K562 (cell line): ENCODE results near the gene CDC5L. TPM values are rescaled to one million over a fixed set of nuclear protein-coding genes. Genes with fewer than 3 reads are reported as not detected.

Experiments used
- ATAC-seq: fragments of 200-7000 bp; cut with Tn5 transposase; 3 replicates; pipeline ENCODE4 v1.9.1; 2020; ENCODE audit warnings: moderate library complexity
- BruUV-seq: library from RNA; stranded (reverse); fragments of 400-500 nt; replicated peaks from 2 replicates; lab custom pipeline; 2021; lab: Mats Ljungman, UMichigan
- CTCF ChIA-PET: fragments of 300-600 bp; formaldehyde crosslinking; extraction: SDS; loops from one replicate; lab custom pipeline; 2021; ENCODE audit warnings: low intra/inter-chr PET ratio; lab: Yijun Ruan, JAX
- POLR2A ChIA-PET: fragments of 300-600, 350-650 bp; sonication (Branson Sonifier 250); formaldehyde crosslinking; extraction: SDS; loops from one replicate; lab custom pipeline; 2021; ENCODE audit warnings: antibody characterized with exemption, inconsistent platforms; lab: Yijun Ruan, JAX
- DNase-seq, 4 experiments: peaks; one replicate each; pipeline versions ENCODE4 v3.0.0 to v3.0.0-alpha.2; 2011 to 2018; ENCODE audit warnings: low spot score in 3 of 4, mixed read lengths in 3 of 4; ENCODE audit errors: extremely low read depth in 1 of 4
- FAIRE-seq: peaks from 2 replicates; lab custom pipeline; 2011; peaks lifted over from hg19 to GRCh38; lab: Jason Lieb, UNC
- H2AFZ ChIP-seq: 2 replicates; pipeline ENCODE4 v1.6.0; 2011; ENCODE audit warnings: low read depth, low read length, control low read depth, inconsistent platforms
- H3K27ac ChIP-seq: fragments of 200-600 bp; 3 replicates; pipeline ENCODE4 v1.8.0; 2011; ENCODE audit warnings: low read depth, mild to moderate bottlenecking, control low read depth, inconsistent platforms, low read length, moderate library complexity, mixed read lengths; ENCODE audit errors: extremely low read depth
- H3K27me3 ChIP-seq, 2 experiments: fragments of 300-600 bp in 1 of 2; 2 replicates in 1 of 2; 3 replicates in 1 of 2; pipeline versions ENCODE4 v1.6.0 to v1.8.0; 2011; ENCODE audit warnings: inconsistent platforms in 2 of 2, low read length in 2 of 2, mild to moderate bottlenecking in 1 of 2, mixed read lengths in 1 of 2, moderate library complexity in 1 of 2; ENCODE audit not compliant: control insufficient read depth in 2 of 2, insufficient read depth in 2 of 2
- H3K36me3 ChIP-seq: fragments of 300-600 bp; 3 replicates; pipeline ENCODE4 v1.8.0; 2011; ENCODE audit warnings: mild to moderate bottlenecking, low read length, inconsistent platforms; ENCODE audit not compliant: control insufficient read depth, insufficient read depth
- H3K4me1 ChIP-seq, 2 experiments: fragments of 200-600 bp in 1 of 2; replicated peaks in 1 of 2; 2 replicates in 1 of 2; 3 replicates in 1 of 2; pipeline versions ENCODE4 v1.5.1 to v1.8.0; 2011; ENCODE audit warnings: inconsistent platforms in 2 of 2, low read length in 2 of 2, mild to moderate bottlenecking in 1 of 2, mixed read lengths in 1 of 2, moderate library complexity in 1 of 2; ENCODE audit not compliant: control insufficient read depth in 2 of 2, insufficient read depth in 2 of 2
- H3K4me2 ChIP-seq: 2 replicates; pipeline ENCODE4 v1.6.1; 2011; ENCODE audit warnings: low read length, control low read depth, inconsistent platforms, mixed read lengths; ENCODE audit not compliant: insufficient read depth
- H3K4me3 ChIP-seq: fragments of 200-600 bp; sonication (generic), shearing (Covaris generic); 2 replicates; pipeline ENCODE4 v1.5.1; 2016; ENCODE audit warnings: control low read depth, inconsistent platforms
- H3K79me2 ChIP-seq: fragments of 200-600 bp; 3 replicates; pipeline ENCODE4 v1.8.0; 2011; ENCODE audit warnings: low read length, inconsistent platforms; ENCODE audit not compliant: control insufficient read depth, insufficient read depth
- H3K9ac ChIP-seq, 2 experiments: 2 replicates each; pipeline versions ENCODE4 v1.6.0 to v1.6.1; 2011; ENCODE audit warnings: low read depth in 2 of 2, low read length in 2 of 2, control low read depth in 1 of 2, inconsistent platforms in 1 of 2, mild to moderate bottlenecking in 1 of 2, mixed read lengths in 1 of 2; ENCODE audit not compliant: insufficient read depth in 1 of 2
- H3K9me1 ChIP-seq: one replicate; pipeline ENCODE4 v1.6.0; 2011; ENCODE audit warnings: inconsistent platforms, mild to moderate bottlenecking, low read length, moderate library complexity; ENCODE audit not compliant: control insufficient read depth, insufficient read depth
- H3K9me3 ChIP-seq: replicated peaks from 2 replicates; pipeline ENCODE4 v1.5.1; 2011; ENCODE audit warnings: low read depth, low read length, inconsistent platforms; ENCODE audit not compliant: control insufficient read depth, insufficient read depth
- H4K20me1 ChIP-seq: replicated peaks from 2 replicates; pipeline ENCODE4 v1.6.1; 2011; ENCODE audit warnings: low read length, inconsistent platforms, mixed read lengths; ENCODE audit not compliant: control insufficient read depth, insufficient read depth
- BACH1 ChIP-seq: fragments of 200-800 bp; sonication (Bioruptor generic); IDR thresholded peaks from 2 replicates; pipeline ENCODE4 v1.6.1; 2016; ENCODE audit warnings: missing genetic modification characterization, missing compliant biosample characterization
- FOXK1 ChIP-seq: sonication (generic); formaldehyde crosslinking; IDR thresholded peaks from 2 replicates; pipeline ENCODE4 v1.8.0; 2022; ENCODE audit warnings: missing genetic modification reagents, mild to moderate bottlenecking, borderline replicate concordance
- HIVEP1 ChIP-seq: fragments of 250-450 bp; sonication (Bioruptor Pico); IDR thresholded peaks from 2 replicates; pipeline ENCODE4 v1.4.0; 2020; ENCODE audit warnings: mild to moderate bottlenecking
- JUNB ChIP-seq: fragments of 450-650 bp; formaldehyde crosslinking; conservative IDR thresholded peaks from 2 replicates; pipeline ENCODE4 v1.4.0; 2020; ENCODE audit warnings: mild to moderate bottlenecking
- KLF10 ChIP-seq: fragments of 250-450 bp; sonication (Bioruptor Pico); IDR thresholded peaks from 2 replicates; pipeline ENCODE4 v1.6.1; 2021; ENCODE audit warnings: matching md5 sums
- MBD2 ChIP-seq: sonication (generic); IDR thresholded peaks from 2 replicates; pipeline ENCODE4 v1.6.1; 2016; ENCODE audit warnings: low read depth, borderline replicate concordance
- PHF8 ChIP-seq: fragments of 200-600 bp; sonication (generic); IDR thresholded peaks from 2 replicates; pipeline ENCODE4 v1.6.1; 2012; ENCODE audit warnings: mixed run types, mild to moderate bottlenecking, inconsistent platforms, low read length, moderate library complexity, borderline replicate concordance
- ZNF583 ChIP-seq: fragments of 250-450 bp; sonication (Bioruptor Pico); IDR thresholded peaks from 2 replicates; pipeline ENCODE4 v1.4.0; 2020
- WGBS: fragments of 100-300 bp; shearing (Covaris generic); methylation state at CpG from one replicate; pipeline ENCODE4 v1.1.6; 2016; ENCODE audit warnings: low coverage, mixed read lengths; ENCODE audit not compliant: insufficient coverage; ENCODE audit errors: missing lambda C conversion rate; 5-methylcytosine and 5-hydroxymethylcytosine counted together
- in situ Hi-C: fragments of 300-500 bp; cut with MboI; formaldehyde crosslinking; loops from 4 replicates; pipeline ENCODE4 v1.15.0; 2018; ENCODE audit warnings: inconsistent platforms, mixed read lengths
- intact Hi-C: fragments of 100-400 bp; cut with micrococcal nuclease; formaldehyde crosslinking; loops from 2 replicates; pipeline ENCODE4 v1.14.2; 2022
- polyA plus RNA-seq, 8 experiments: library from polyadenylated mRNA; depleted of rRNA in 4 of 8; stranded (reverse) in 5 of 8; unstranded in 3 of 8; fragments of >200 nt; fragmentation: Nextera tagmentation in 2 of 8; fragmentation: Illumina TruSeq in 1 of 8; extraction: Ambion mirVana in 2 of 8; extraction: Trizol in 1 of 8; gene quantifications; 2 replicates each; pipeline versions ENCODE4 v1.2.1 to v1.2.3, GENCODE V29; 2011 to 2014; ENCODE audit warnings: inconsistent platforms in 1 of 8, missing spikeins in 1 of 8
- total RNA-seq, 7 experiments: library from RNA; depleted of rRNA in 6 of 7; stranded (reverse); fragments of >200 nt in 6 of 7; fragmentation: Illumina TruSeq in 2 of 7; extraction: Trizol in 2 of 7; gene quantifications; 2 replicates each; pipeline versions ENCODE4 v1.2.1 to v1.2.3, GENCODE V29; 2011 to 2021; ENCODE audit warnings: low replicate concordance in 1 of 7

The CDC5L gene
- total and polyA plus RNA-seq, 9 of the 15 experiments (the other 6 are each of a cell fraction or from before 2014, with no cell fraction given), result 22.3 to 44.2 (median 30.8) TPM

- 0 out of 2 replicates have a peak, but pooled peaks cover 2% of the 10 kb centered on the region for H4K20me1 ChIP-seq
- intact Hi-C loops (no loop called here), in situ Hi-C loops (no loop called here)
- no peak overlapping the region for H2AFZ ChIP-seq
- DNase-seq, result no peak
- no peaks in the 10 kb centered on the region for H3K36me3 ChIP-seq
- H3K4me2 ChIP-seq, result no peak overlapping the region
- ATAC-seq, result no peak
- no TSS peak for BruUV-seq
- no peak for TF ChIP-seq BACH1 (tag)
- no peak for TF ChIP-seq PHF8
- no peak for TF ChIP-seq JUNB (CRISPR knock-in tag)
- TF ChIP-seq MBD2, result no peak
- no peak for TF ChIP-seq ZNF583
- no peak for TF ChIP-seq FOXK1 (CRISPR knock-in tag)
- no peak for TF ChIP-seq HIVEP1 (CRISPR knock-in tag)
- no peak for TF ChIP-seq KLF10
- H3K79me2 ChIP-seq, result no peaks in the 10 kb centered on the region
- H3K27me3 ChIP-seq, result peaks cover 30 to 56% of the 10 kb centered on the region in 2 experiments
- no peak overlapping the region for H3K9ac ChIP-seq
- no peaks in the 10 kb centered on the region for H3K9me3 ChIP-seq
- WGBS, result 0% methylated on average over 5 of the region's 5 CpGs
- CTCF ChIA-PET, result no interaction called here
- H3K9me1 ChIP-seq, result no peaks in the 10 kb centered on the region
- H3K27ac ChIP-seq, result no peak overlapping the region
- no peaks in the 10 kb centered on the region; a peak in 1 of 5 replicates for H3K4me1 ChIP-seq
- POLR2A ChIA-PET, result interaction anchor here (0.6 to 1.6 kb wide), 6 partner anchors 11 to 1348 kb away, joined by 3 to 4 read pairs (median 3); no protein-coding TSS in a partner anchor
- no peak for FAIRE-seq
- no peak overlapping the region for H3K4me3 ChIP-seq
Observed at GRCh38 chr6:44497807-44498206, 110.3 kb downstream of the CDC5L start.
